Neural cell (in vitro differentiated cells): Measurements from ENCODE around the gene CES1. TPM values are rescaled to one million over a fixed set of nuclear protein-coding genes. Genes with fewer than 3 reads are reported as not detected.
"Not testable (repeated sequence)": the region's sequence is repeated elsewhere in the genome, so short reads cannot be mapped to it uniquely, and the experiment has no call there.

ENCODE experiments used
- H2AFZ ChIP-seq: fragments of 200-600, 300-800 bp; sonication (generic), shearing (Covaris generic); 2 replicates; pipeline ENCODE4 v1.6.0; 2014; ENCODE audit warnings: low read depth, mild to moderate bottlenecking, antibody characterized with exemption, low read length, moderate library complexity
- H3F3A ChIP-seq: fragments of 200-600 bp; shearing (Covaris generic); 2 replicates; pipeline ENCODE4 v1.6.1; 2016; ENCODE audit warnings: mild to moderate bottlenecking, moderate library complexity, mixed read lengths, antibody characterized with exemption, low read length; ENCODE audit not compliant: insufficient read depth, poor library complexity, severe bottlenecking
- H3K27ac ChIP-seq: fragments of 200-600, 300-800 bp; sonication (generic), shearing (Covaris generic); 2 replicates; pipeline ENCODE4 v1.5.1; 2014; ENCODE audit warnings: mild to moderate bottlenecking, low read length, moderate library complexity
- H3K27me3 ChIP-seq: fragments of 300-800, 200-600 bp; sonication (generic), shearing (Covaris generic); 2 replicates; pipeline ENCODE4 v1.6.0; 2014; ENCODE audit warnings: mild to moderate bottlenecking, low read depth, low read length, moderate library complexity; ENCODE audit not compliant: insufficient read depth
- H3K36me3 ChIP-seq: fragments of 300-800, 200-600 bp; sonication (generic), shearing (Covaris generic); 2 replicates; pipeline ENCODE4 v1.5.1; 2014; ENCODE audit warnings: mild to moderate bottlenecking, antibody characterized with exemption, low read length, moderate library complexity; ENCODE audit not compliant: insufficient read depth
- H3K4me2 ChIP-seq: fragments of 300-800, 200-600 bp; sonication (generic), shearing (Covaris generic); 2 replicates; pipeline ENCODE4 v1.6.0; 2014; ENCODE audit warnings: mild to moderate bottlenecking, low read length
- H3K4me3 ChIP-seq: fragments of 300-800, 200-600 bp; sonication (generic), shearing (Covaris generic); 2 replicates; pipeline ENCODE4 v1.5.1; 2014; ENCODE audit warnings: mild to moderate bottlenecking, low read length, moderate library complexity
- H3K79me2 ChIP-seq: fragments of 200-600 bp; shearing (Covaris generic); replicated peaks from 2 replicates; pipeline ENCODE4 v1.6.0; 2014; ENCODE audit warnings: mild to moderate bottlenecking, low read length, moderate library complexity; ENCODE audit not compliant: insufficient read depth
- H3K9ac ChIP-seq: fragments of 300-800, 200-600 bp; sonication (generic), shearing (Covaris generic); 2 replicates; pipeline ENCODE4 v1.6.1; 2016; ENCODE audit warnings: mild to moderate bottlenecking, low read length, mixed read lengths
- H3K9me2 ChIP-seq: fragments of 200-600 bp; shearing (Covaris generic); 2 replicates; pipeline ENCODE4 v1.6.1; 2016; ENCODE audit warnings: mild to moderate bottlenecking, low read length, mixed read lengths; ENCODE audit not compliant: insufficient read depth
- H3K9me3 ChIP-seq: fragments of 200-600, 300-800 bp; sonication (generic), shearing (Covaris generic); 2 replicates; pipeline ENCODE4 v1.6.1; 2016; ENCODE audit warnings: mild to moderate bottlenecking, mixed run types, low read length, moderate library complexity, mixed read lengths
- H4K20me1 ChIP-seq: fragments of 200-600 bp; shearing (Covaris generic); 2 replicates; pipeline ENCODE4 v1.6.1; 2016; ENCODE audit warnings: mild to moderate bottlenecking, mixed run types; ENCODE audit not compliant: insufficient read depth
- CTCF ChIP-seq: fragments of 450-650 bp; IDR thresholded peaks from 2 replicates; pipeline ENCODE4 v1.5.1; 2014; ENCODE audit warnings: antibody characterized with exemption, mild to moderate bottlenecking, moderate library complexity; ENCODE audit not compliant: poor library complexity, severe bottlenecking
- EP300 ChIP-seq: fragments of 450-650 bp; conservative IDR thresholded peaks from 2 replicates; pipeline ENCODE4 v1.6.1; 2014; ENCODE audit warnings: antibody characterized with exemption, mild to moderate bottlenecking, moderate library complexity; ENCODE audit not compliant: poor library complexity, severe bottlenecking
- EZH2 ChIP-seq: fragments of 200-600, 300-800 bp; shearing (Covaris generic), sonication (generic); IDR thresholded peaks from 2 replicates; pipeline ENCODE4 v1.6.1; 2014; ENCODE audit warnings: antibody characterized with exemption, low read length, borderline replicate concordance, mild to moderate bottlenecking; ENCODE audit not compliant: insufficient read depth, poor library complexity, severe bottlenecking
- MXI1 ChIP-seq: fragments of 450-650 bp; conservative IDR thresholded peaks from 2 replicates; pipeline ENCODE4 v1.6.1; 2014; ENCODE audit warnings: antibody characterized with exemption, mild to moderate bottlenecking; ENCODE audit not compliant: poor library complexity, severe bottlenecking
- POLR2AphosphoS5 ChIP-seq: IDR thresholded peaks from 2 replicates; pipeline ENCODE4 v1.6.1; 2012
- RAD21 ChIP-seq: fragments of 450-650 bp; conservative IDR thresholded peaks from 2 replicates; pipeline ENCODE4 v1.6.1; 2014; ENCODE audit warnings: antibody characterized with exemption, mild to moderate bottlenecking, moderate library complexity
- REST ChIP-seq: IDR thresholded peaks from 2 replicates; pipeline ENCODE4 v1.6.1; 2012; ENCODE audit warnings: borderline replicate concordance
- SMC3 ChIP-seq: fragments of 450-650 bp; conservative IDR thresholded peaks from 2 replicates; pipeline ENCODE4 v1.6.1; 2014; ENCODE audit warnings: antibody characterized with exemption, mild to moderate bottlenecking, moderate library complexity; ENCODE audit not compliant: poor library complexity
- TAF1 ChIP-seq: IDR thresholded peaks from 2 replicates; pipeline ENCODE4 v1.6.1; 2012; ENCODE audit warnings: low read depth
- polyA plus RNA-seq: library from polyadenylated mRNA; depleted of rRNA; stranded (reverse); fragments of >200 nt; gene quantifications from 2 replicates; pipeline ENCODE4 v1.2.3, GENCODE V29; 2014

CES1 gene
- polyA plus RNA-seq, 1 donor from 2014 or later: not detected

GRCh38 chr16:55830658-55831294, 2.1 kb downstream of the CES1 start:
- H3K27ac ChIP-seq: no peak overlapping the region
- H3K4me3 ChIP-seq: no peak overlapping the region

GRCh38 chr16:55829232-55829631, 3.7 kb downstream of the CES1 start:
- H4K20me1 ChIP-seq, H3K27me3 ChIP-seq, H3K9me2 ChIP-seq, H3K4me3 ChIP-seq, H3K79me2 ChIP-seq, H3K36me3 ChIP-seq, H3K9ac ChIP-seq, H3K4me2 ChIP-seq, H3K9me3 ChIP-seq, H3F3A ChIP-seq, H2AFZ ChIP-seq, H3K27ac ChIP-seq: not testable (repeated sequence)

More at GRCh38 chr16:55830658-55831294, 2.1 kb downstream of the CES1 start:
- H3K27me3 ChIP-seq: no peaks in the 10 kb centered on the region
- H3K9ac ChIP-seq: no peak overlapping the region
- no peaks in the 10 kb centered on the region for H3K9me2 ChIP-seq
- no peaks in the 10 kb centered on the region for H3F3A ChIP-seq
- no peaks in the 10 kb centered on the region for H3K9me3 ChIP-seq
- H4K20me1 ChIP-seq: no peaks in the 10 kb centered on the region
- H2AFZ ChIP-seq: no peak overlapping the region
- no peaks in the 10 kb centered on the region for H3K79me2 ChIP-seq
- TF ChIP-seq SMC3 (no peak), EP300 (no peak), RAD21 (no peak), REST (no peak), POLR2AphosphoS5 (no peak), EZH2 (no peak), TAF1 (no peak), CTCF (no peak), MXI1 (no peak)
- H3K4me2 ChIP-seq: no peak overlapping the region
- no peaks in the 10 kb centered on the region for H3K36me3 ChIP-seq

GRCh38 chr16:55828680-55829079, 4.2 kb downstream of the CES1 start:
- no peak overlapping the region for H3K4me3 ChIP-seq
- TF ChIP-seq POLR2AphosphoS5 (no peak), EP300 (no peak), REST (no peak), EZH2 (no peak), SMC3 (no peak), CTCF (no peak), MXI1 (no peak), RAD21 (no peak), TAF1 (no peak)
- no peak overlapping the region for H3K27ac ChIP-seq

More at GRCh38 chr16:55828680-55829079, 4.2 kb downstream of the CES1 start:
- Histone ChIP-seq H3K4me2 (no peak overlapping the region), H3K79me2 (no peaks in the 10 kb centered on the region), H3K9ac (no peak overlapping the region), H3K36me3 (no peaks in the 10 kb centered on the region), H2AFZ (no peak overlapping the region), H3K9me3 (no peaks in the 10 kb centered on the region), H3K9me2 (no peaks in the 10 kb centered on the region), H4K20me1 (no peaks in the 10 kb centered on the region), H3K27me3 (no peaks in the 10 kb centered on the region), H3F3A (no peaks in the 10 kb centered on the region)
